Esophagus squamous epithelium (tissue), 4 donors: Measurements from ENCODE around the gene MYT1.

Experiments used
- CTCF ChIP-seq, 6 experiments: fragments of 450-650 bp in 4 of 6; fragments of 200-600 bp in 2 of 6; sonication (generic) in 2 of 6; IDR thresholded peaks; one replicate each; pipeline ENCODE4 v1.5.1; 2016 to 2019; ENCODE audit warnings: antibody characterized with exemption in 6 of 6, mild to moderate bottlenecking in 4 of 6, moderate library complexity in 4 of 6
- POLR2A ChIP-seq, 4 donors: fragments of 450-650 bp; IDR thresholded peaks; one replicate each; pipeline ENCODE4 v1.6.1; 2017; ENCODE audit warnings: antibody characterized with exemption in 4 of 4, mild to moderate bottlenecking in 4 of 4, moderate library complexity in 3 of 4

DNA sequence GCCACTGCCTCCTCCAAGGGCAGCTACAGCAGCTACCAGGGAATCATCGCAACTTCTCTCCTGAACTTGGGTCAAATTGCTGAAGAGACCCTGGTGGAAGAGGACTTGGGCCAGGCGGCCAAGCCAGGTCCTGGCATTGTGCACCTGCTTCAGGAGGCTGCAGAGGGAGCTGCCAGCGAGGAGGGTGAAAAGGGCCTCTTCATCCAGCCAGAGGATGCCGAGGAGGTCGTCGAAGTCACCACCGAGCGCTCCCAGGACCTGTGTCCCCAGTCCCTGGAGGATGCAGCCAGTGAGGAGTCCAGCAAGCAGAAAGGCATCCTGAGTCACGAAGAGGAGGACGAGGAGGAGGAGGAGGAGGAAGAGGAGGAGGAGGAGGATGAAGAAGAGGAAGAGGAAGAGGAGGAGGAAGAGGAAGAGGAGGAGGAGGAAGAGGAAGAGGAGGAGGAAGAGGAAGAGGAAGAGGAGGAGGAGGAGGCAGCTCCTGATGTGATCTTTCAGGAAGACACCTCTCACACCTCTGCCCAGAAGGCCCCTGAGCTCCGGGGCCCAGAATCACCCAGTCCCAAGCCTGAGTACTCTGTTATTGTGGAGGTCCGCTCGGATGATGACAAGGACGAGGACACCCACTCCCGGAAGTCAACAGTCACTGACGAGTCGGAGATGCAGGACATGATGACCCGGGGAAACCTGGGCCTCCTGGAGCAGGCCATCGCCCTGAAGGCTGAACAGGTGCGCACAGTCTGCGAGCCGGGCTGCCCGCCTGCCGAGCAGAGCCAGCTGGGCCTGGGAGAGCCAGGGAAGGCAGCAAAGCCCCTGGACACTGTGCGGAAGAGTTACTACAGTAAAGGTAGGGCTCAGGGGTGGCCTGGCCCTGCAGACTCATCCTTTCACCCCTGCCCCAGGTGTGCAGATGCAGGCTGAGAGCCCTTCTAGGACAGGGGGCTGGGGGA, 43.7 kb downstream of the MYT1 start:
- TF ChIP-seq POLR2A (IDR thresholded peaks at IDR 0.05) (no peak), CTCF (IDR thresholded peaks at IDR 0.05) (no peak)
